Stimulated activated CD4-positive, alpha-beta T cell treated with anti-CD3 and anti-CD28 coated beads, Interleukin-15, amount 100 ng/mL, for 1 hour (primary cell): ENCODE results near the gene NME9.

Source experiments
- DNase-seq, 2 donors: peaks; one replicate each; pipeline ENCODE4 v3.0.0-alpha.2; 2020; ENCODE audit warnings: low read depth in 1 of 2, low spot score in 1 of 2

The NME9 gene

GRCh38 chr3:138284957-138285477 lies 44.6 kb downstream of the NME9 start:
- DNase-seq: no peak

- no peak for DNase-seq
These were observed 45.6 kb downstream of the NME9 start for GRCh38 chr3:138284079-138284478.

- DNase-seq: no peak
These were observed 46.8 kb downstream of the NME9 start for GRCh38 chr3:138282836-138283235.

- no peak for DNase-seq
These were observed 48.1 kb downstream of the NME9 start for GRCh38 chr3:138281561-138281960.

- DNase-seq: no peak
These were observed 58.4 kb downstream of the NME9 start for GRCh38 chr3:138271189-138271794.

GRCh38 chr3:138270245-138270644 lies 59.4 kb downstream of the NME9 start:
- DNase-seq: no peak

- no peak for DNase-seq
These were observed 62.6 kb downstream of the NME9 start for GRCh38 chr3:138267083-138267482.

GRCh38 chr3:138265745-138266144 lies 63.9 kb downstream of the NME9 start:
- DNase-seq: no peak

GRCh38 chr3:138263104-138263503 lies 66.5 kb downstream of the NME9 start:
- DNase-seq: no peak

GRCh38 chr3:138260611-138261010 lies 69.0 kb downstream of the NME9 start:
- DNase-seq: no peak

GRCh38 chr3:138259126-138259525 lies 70.5 kb downstream of the NME9 start:
- no peak for DNase-seq

GRCh38 chr3:138257986-138258385 lies 71.7 kb downstream of the NME9 start:
- no peak for DNase-seq

GRCh38 chr3:138256022-138256421 lies 73.6 kb downstream of the NME9 start:
- DNase-seq: no peak

GRCh38 chr3:138254216-138254615 lies 75.4 kb downstream of the NME9 start:
- no peak for DNase-seq

- DNase-seq: no peak
These were observed 76.0 kb downstream of the NME9 start for GRCh38 chr3:138253609-138254008.
